LoVo (cell line): Measurements from ENCODE around the gene LRRC75B.

ENCODE experiments used
- DNase-seq: peaks from one replicate; pipeline ENCODE4 v3.0.0-alpha.2; 2016; ENCODE audit warnings: low spot score

The LRRC75B gene

GRCh38 chr22:24585461-24585860 lies 7.4 kb downstream of the LRRC75B start:
- DNase-seq: no peak

- no peak for DNase-seq
Measured at GRCh38 chr22:24584871-24585411, 7.9 kb downstream of the LRRC75B start.

GRCh38 chr22:24584166-24584790 lies 8.6 kb downstream of the LRRC75B start:
- no peak for DNase-seq

- DNase-seq: peak; percentile 52
Measured at GRCh38 chr22:24583221-24584165, 9.4 kb downstream of the LRRC75B start.

- DNase-seq: no peak
Measured at GRCh38 chr22:24582056-24582814, 10.6 kb downstream of the LRRC75B start.

GRCh38 chr22:24580276-24580675 lies 12.6 kb downstream of the LRRC75B start:
- DNase-seq: no peak

GRCh38 chr22:24579258-24579601 lies 13.6 kb downstream of the LRRC75B start:
- DNase-seq: no peak

GRCh38 chr22:24578355-24579257 lies 14.3 kb downstream of the LRRC75B start:
- DNase-seq: peak; percentile 83

- no peak for DNase-seq
Measured at GRCh38 chr22:24576778-24577177, 16.1 kb downstream of the LRRC75B start.

- no peak for DNase-seq
Measured at GRCh38 chr22:24571266-24571665, 21.6 kb downstream of the LRRC75B start.

GRCh38 chr22:24567668-24568067 lies 25.2 kb downstream of the LRRC75B start:
- DNase-seq: no peak

- DNase-seq: no peak
Measured at GRCh38 chr22:24566899-24567511, 25.9 kb downstream of the LRRC75B start.

GRCh38 chr22:24565077-24565476 lies 27.8 kb downstream of the LRRC75B start:
- no peak for DNase-seq

- DNase-seq: no peak
Measured at GRCh38 chr22:24564376-24565058, 28.4 kb downstream of the LRRC75B start.

- DNase-seq: no peak
Measured at GRCh38 chr22:24563246-24563645, 29.6 kb downstream of the LRRC75B start.

- DNase-seq: no peak
Measured at GRCh38 chr22:24559471-24559870, 33.4 kb downstream of the LRRC75B start.

- DNase-seq: peak; percentile 97
Measured at GRCh38 chr22:24555165-24556039, 37.5 kb downstream of the LRRC75B start, which contains the start of gene SNRPD3. TSS of gene SNRPD3 (plus strand) at chr22:24555999. CDS start at chr22:24557675, 1,676 bp downstream.

- DNase-seq: no peak
Measured at GRCh38 chr22:24554313-24555164, 38.3 kb downstream of the LRRC75B start, which contains the start of gene GUCD1. TSS of gene GUCD1 (minus strand) at chr22:24555138. CDS start at chr22:24554991, 147 bp downstream.
